PC-9 (cell line): ENCODE results near the gene ADAMTS8. TPM values are rescaled to one million over a fixed set of nuclear protein-coding genes. Genes with fewer than 3 reads are reported as not detected.

Experiments
- BruUV-seq: library from RNA; stranded (reverse); fragments of 400-500 nt; replicated peaks from 2 replicates; lab custom pipeline; 2021; lab: Mats Ljungman, UMichigan
- CTCF ChIA-PET: fragments of 300-600 bp; sonication (Branson Sonifier 250); formaldehyde crosslinking; loops from one replicate; lab custom pipeline; 2022; ENCODE audit warnings: antibody characterized with exemption; lab: Charles Lee
- POLR2A ChIA-PET: fragments of 300-600 bp; sonication (Branson Sonifier 250); formaldehyde crosslinking; loops from one replicate; lab custom pipeline; 2022; ENCODE audit warnings: antibody characterized with exemption; ENCODE audit not compliant: unreplicated experiment; lab: Charles Lee
- DNase-seq, 2 experiments: peaks; one replicate each; pipeline versions ENCODE4 v3.0.0 to v3.0.0-alpha.2; 2015 to 2022; ENCODE audit warnings: mixed read lengths in 1 of 2
- H2AFZ ChIP-seq: fragments of 200-600 bp; sonication (generic); 2 replicates; pipeline ENCODE4 v1.8.1; 2017; ENCODE audit warnings: antibody characterized with exemption
- H3F3A ChIP-seq: fragments of 200-600 bp; sonication (generic); 2 replicates; pipeline ENCODE4 v1.8.1; 2017; ENCODE audit warnings: antibody characterized with exemption, mild to moderate bottlenecking, low read depth; ENCODE audit not compliant: insufficient read depth
- H3K27ac ChIP-seq: fragments of 200-600 bp; sonication (generic); 2 replicates; pipeline ENCODE4 v1.6.1; 2016; ENCODE audit warnings: mixed run types
- H3K27me3 ChIP-seq: fragments of 200-600 bp; sonication (generic); 2 replicates; pipeline ENCODE4 v1.6.1; 2016; ENCODE audit warnings: low read depth, mixed run types; ENCODE audit not compliant: insufficient read depth
- H3K36me3 ChIP-seq: fragments of 200-600 bp; sonication (generic); 2 replicates; pipeline ENCODE4 v1.6.1; 2016; ENCODE audit warnings: low read depth, mixed run types
- H3K4me1 ChIP-seq: fragments of 200-600 bp; sonication (generic); replicated peaks from 2 replicates; pipeline ENCODE4 v1.6.1; 2016; ENCODE audit warnings: mixed run types; ENCODE audit not compliant: insufficient read depth
- H3K4me2 ChIP-seq: fragments of 200-600 bp; sonication (generic); 2 replicates; pipeline ENCODE4 v1.6.1; 2017; ENCODE audit warnings: mixed run types
- H3K4me3 ChIP-seq: fragments of 200-600 bp; sonication (generic); 2 replicates; pipeline ENCODE4 v1.6.1; 2016; ENCODE audit warnings: mixed run types
- H3K79me2 ChIP-seq: fragments of 200-600 bp; sonication (generic); 2 replicates; pipeline ENCODE4 v1.6.1; 2017; ENCODE audit warnings: low read depth, mixed run types
- H3K9me2 ChIP-seq: fragments of 200-600 bp; sonication (generic); 2 replicates; pipeline ENCODE4 v1.8.1; 2017; ENCODE audit warnings: mild to moderate bottlenecking; ENCODE audit not compliant: insufficient read depth
- H3K9me3 ChIP-seq: fragments of 200-600 bp; sonication (generic); 2 replicates; pipeline ENCODE4 v1.8.1; 2016; ENCODE audit warnings: low read depth; ENCODE audit not compliant: insufficient read depth
- H4K20me1 ChIP-seq: fragments of 200-600 bp; sonication (generic); 2 replicates; pipeline ENCODE4 v1.8.1; 2017; ENCODE audit not compliant: insufficient read depth
- CTCF ChIP-seq: fragments of 200-600 bp; sonication (generic); conservative IDR thresholded peaks from 2 replicates; pipeline ENCODE4 v1.6.1; 2017; ENCODE audit warnings: mixed run types, antibody characterized with exemption, mild to moderate bottlenecking, moderate library complexity
- EZH2 ChIP-seq: fragments of 200-600 bp; sonication (generic); IDR thresholded peaks from 2 replicates; pipeline ENCODE4 v1.8.0; 2017; ENCODE audit warnings: antibody characterized with exemption, low read depth
- intact Hi-C: fragments of 100-400 bp; cut with micrococcal nuclease; formaldehyde crosslinking; loops from one replicate; pipeline ENCODE4 v1.10.0; 2022; ENCODE audit not compliant: unreplicated experiment
- total RNA-seq: library from RNA; stranded (reverse); gene quantifications from 2 replicates; pipeline ENCODE4 v1.2.3, GENCODE V29; 2021

ADAMTS8 gene
- total RNA-seq, 1 experiment from 2014 or later, result not detected

- Histone ChIP-seq H3K79me2 (peaks cover 23% of the 10 kb centered on the region), H3F3A (peaks cover 10% of the 10 kb centered on the region; the same call in 1 of the 2 replicates), H3K9me3 (no peaks in the 10 kb centered on the region), H3K4me1 (peaks cover 34% of the 10 kb centered on the region), H3K9me2 (no peaks in the 10 kb centered on the region), H3K36me3 (no peaks in the 10 kb centered on the region), H3K4me2 (no peak overlapping the region), H3K27ac (no peak overlapping the region), H2AFZ (no peak overlapping the region), H3K4me3 (no peak overlapping the region), H4K20me1 (no peaks in the 10 kb centered on the region), H3K27me3 (no peaks in the 10 kb centered on the region)
- intact Hi-C loops, result no loop called here
- no peak for TF ChIP-seq EZH2
- TF ChIP-seq CTCF, result no peak
- no peak for DNase-seq
- POLR2A ChIA-PET, result no interaction called here
- CTCF ChIA-PET, result interaction anchor here (0.6 kb wide), 1 partner anchor 406 kb away, joined by 4 read pairs; no protein-coding TSS in a partner anchor
- no TSS peak for BruUV-seq
Observed at GRCh38 chr11:130452940-130453339, 24.5 kb upstream of the ADAMTS8 start.

- no peaks in the 10 kb centered on the region for H3K9me3 ChIP-seq
- peaks cover 34% of the 10 kb centered on the region for H3K4me1 ChIP-seq
- intact Hi-C loops, result no loop called here
- no peaks in the 10 kb centered on the region for H3K36me3 ChIP-seq
- no peaks in the 10 kb centered on the region for H4K20me1 ChIP-seq
- peaks cover 10% of the 10 kb centered on the region; the same call in 1 of the 2 replicates for H3F3A ChIP-seq
- no peak overlapping the region for H3K27ac ChIP-seq
- no peak overlapping the region for H3K4me3 ChIP-seq
- CTCF ChIA-PET, result no interaction called here
- no TSS peak for BruUV-seq
- no peak overlapping the region for H2AFZ ChIP-seq
- no peak for DNase-seq
- H3K4me2 ChIP-seq, result peak overlapping the region; percentile 89
- POLR2A ChIA-PET, result no interaction called here
- no peaks in the 10 kb centered on the region for H3K27me3 ChIP-seq
- no peaks in the 10 kb centered on the region for H3K9me2 ChIP-seq
- TF ChIP-seq CTCF, result no peak
- TF ChIP-seq EZH2, result no peak
- H3K79me2 ChIP-seq, result peaks cover 23% of the 10 kb centered on the region
Observed at GRCh38 chr11:130452176-130452575, 23.8 kb upstream of the ADAMTS8 start.

- CTCF ChIA-PET, result no interaction called here
- peak overlapping the region; percentile 74; the same call in 1 of the 2 replicates for H3K4me3 ChIP-seq
- BruUV-seq, result no TSS peak
Observed at GRCh38 chr11:130451231-130452019, 23.0 kb upstream of the ADAMTS8 start.

More at GRCh38 chr11:130451231-130452019, 23.0 kb upstream of the ADAMTS8 start:
- Histone ChIP-seq H3K9me3 (no peaks in the 10 kb centered on the region), H4K20me1 (no peaks in the 10 kb centered on the region), H3K9me2 (no peaks in the 10 kb centered on the region), H2AFZ (no peak overlapping the region), H3K27me3 (no peaks in the 10 kb centered on the region), H3F3A (peaks cover 10% of the 10 kb centered on the region; the same call in 1 of the 2 replicates), H3K36me3 (no peaks in the 10 kb centered on the region), H3K4me1 (peaks cover 34% of the 10 kb centered on the region), H3K79me2 (peaks cover 23% of the 10 kb centered on the region), H3K27ac (peak overlapping the region; percentile 48), H3K4me2 (peak overlapping the region; percentile 89)
- POLR2A ChIA-PET, result no interaction called here
- DNase-seq, result peak; percentile 43 to 78
- TF ChIP-seq EZH2 (no peak), CTCF (no peak)
- intact Hi-C loops, result no loop called here
